ENCODE results near the gene COBL. TPM values are rescaled to one million over a fixed set of nuclear protein-coding genes. Genes with fewer than 3 reads are reported as not detected.

The COBL gene
- total and polyA plus RNA-seq, 2 of the 4 experiments (the other 2 are of a cell fraction) = under 0.01 TPM; not detected in 1

- Histone ChIP-seq H3K9me1 (ENCODE audit: insufficient read depth, low read length) (no peaks in the 10 kb centered on the region), H3K18ac (ENCODE audit: low read depth, low read length) (no peak overlapping the region), H2BK20ac (ENCODE audit: low read depth, low read length) (no peak overlapping the region), H3K79me1 (ENCODE audit: low read depth in 1 of 2, low read length in 2 of 2) (no peaks in the 10 kb centered on the region), H3K4me3 (ENCODE audit: insufficient read depth, low read depth, low read length) (no peak overlapping the region), H4K91ac (ENCODE audit: insufficient read depth, low read depth, low read length) (no peak overlapping the region), H2BK15ac (ENCODE audit: low read depth, low read length) (no peak overlapping the region), H2AK9ac (replicated peaks; ENCODE audit: low read depth, low read length, poor library complexity) (no peak overlapping the region), H2BK120ac (ENCODE audit: low read depth, low read length) (no peak overlapping the region), H3K9me3 (ENCODE audit: control insufficient read depth, insufficient read depth, low read length) (no peaks in the 10 kb centered on the region), H4K20me1 (ENCODE audit: insufficient read depth, low read length) (no peaks in the 10 kb centered on the region), H3K23ac (ENCODE audit: low read depth, low read length) (no peak overlapping the region), H4K5ac (ENCODE audit: low read depth, low read length) (no peak overlapping the region), H3K27ac (ENCODE audit: insufficient read depth, low read length) (no peak overlapping the region), H3K9ac (ENCODE audit: low read depth, low read length) (no peak overlapping the region), H3K14ac (replicated peaks; ENCODE audit: low read depth, low read length) (no peak overlapping the region), H3K36me3 (ENCODE audit: control insufficient read depth, insufficient read depth, low read length) (no peaks in the 10 kb centered on the region), H4K8ac (ENCODE audit: low read depth in 2 of 2, low read length in 2 of 2) (no peak overlapping the region), H2BK5ac (ENCODE audit: low read depth, low read length, poor library complexity, severe bottlenecking) (no peak overlapping the region), H3K27me3 (ENCODE audit: control insufficient read depth, insufficient read depth, low read length) (no peaks in the 10 kb centered on the region), H3K56ac (ENCODE audit: extremely low read depth, insufficient read depth, low read length) (no peak overlapping the region), H3K4me2 (ENCODE audit: low read depth, low read length) (no peak overlapping the region), H3K4me1 (ENCODE audit: control insufficient read depth, insufficient read depth, low read length) (no peaks in the 10 kb centered on the region), H2AFZ (replicated peaks; ENCODE audit: low read length, poor library complexity) (peak overlapping the region; percentile 32), H2AK5ac (ENCODE audit: low read depth, low read length) (no peak overlapping the region), H3K4ac (ENCODE audit: low read depth, low read length) (no peak overlapping the region)
- dilution Hi-C loops (cut with HindIII; ENCODE audit: low sequenced_read_pairs, unreplicated experiment) = no loop called here
- 68% methylated on average over 3 of the region's 9 CpGs; no CpG with 5 or more reads in 1 of the 2 experiments for WGBS, 2 experiments (ENCODE audit: extremely low coverage in 2 of 2, insufficient read length in 1 of 2)
- in situ Hi-C loops (cut with MboI; ENCODE audit: low sequenced_read_pairs) = no loop called here
- ATAC-seq (ENCODE audit: low read depth) (no peak), DNase-seq (no peak)
- ChIA-PET POLR2A (ENCODE audit: unreplicated experiment) (no interaction called here), CTCF (no interaction called here)
- TF ChIP-seq NFE2L2 (IDR thresholded peaks at IDR 0.05; ENCODE audit: low read depth, low read length) (no peak), RAD21 (IDR thresholded peaks at IDR 0.05; ENCODE audit: low read length) (no peak), RFX5 (IDR thresholded peaks at IDR 0.05; ENCODE audit: low read depth, low read length) (no peak), USF2 (IDR thresholded peaks at IDR 0.05; ENCODE audit: low read depth, low read length) (no peak), MAFK (IDR thresholded peaks at IDR 0.05; ENCODE audit: low read depth, low read length) (no peak), POLR2A (IDR thresholded peaks at IDR 0.05; ENCODE audit: low read depth, low read length) (no peak), CEBPB (IDR thresholded peaks at IDR 0.05; ENCODE audit: low read depth, low read length) (no peak), MAZ (IDR thresholded peaks at IDR 0.05; ENCODE audit: borderline replicate concordance, low read depth, low read length) (no peak), BHLHE40 (IDR thresholded peaks at IDR 0.05; ENCODE audit: low read depth, low read length) (no peak)
- no TSS peak for BruUV-seq (replicated peaks)
- intact Hi-C loops (cut with micrococcal nuclease) = no loop called here
Measured at GRCh38 chr7:51213618-51214017, 103.0 kb downstream of the COBL start.

Data from IMR-90 (cell line).